Endothelial cell of umbilical vein (primary cell): Measurements from ENCODE around the gene BRI3.

Experiments
- GATA2 ChIP-seq: IDR thresholded peaks from 2 replicates; pipeline ENCODE4 v1.7.0; 2011; ENCODE audit warnings: low read depth, mild to moderate bottlenecking, moderate library complexity, mixed read lengths, low read length; ENCODE audit not compliant: insufficient read length, insufficient read depth
- JUN ChIP-seq: IDR thresholded peaks from 2 replicates; pipeline ENCODE4 v1.6.1; 2011; ENCODE audit warnings: borderline replicate concordance, low read depth; ENCODE audit not compliant: insufficient read length, insufficient read depth
- POLR2A ChIP-seq: IDR thresholded peaks from 2 replicates; pipeline ENCODE4 v1.6.1; 2012; ENCODE audit warnings: low read depth, mild to moderate bottlenecking, control low read depth, low read length
- POLR2AphosphoS5 ChIP-seq: IDR thresholded peaks from 2 replicates; pipeline ENCODE4 v1.6.1; 2012; ENCODE audit warnings: low read depth, mild to moderate bottlenecking, control low read depth, low read length, moderate library complexity; ENCODE audit not compliant: insufficient read depth
- TF ChIP-seq, protein P1 (sequence below), 2 donors: IDR thresholded peaks; 1 replicate in 1 of 2; 2 replicates in 1 of 2; pipeline ENCODE4 v1.5.1; 2011; ENCODE audit warnings: low read length in 2 of 2, mild to moderate bottlenecking in 2 of 2, moderate library complexity in 2 of 2, control low read depth in 1 of 2, inconsistent platforms in 1 of 2, low read depth in 1 of 2; ENCODE audit not compliant: insufficient read depth in 1 of 2; ENCODE audit errors: extremely low read depth in 1 of 2
- TF ChIP-seq, protein P2 (sequence below): IDR thresholded peaks from 2 replicates; pipeline ENCODE4 v1.6.1; 2011; ENCODE audit not compliant: insufficient read depth, insufficient read length

DNA sequence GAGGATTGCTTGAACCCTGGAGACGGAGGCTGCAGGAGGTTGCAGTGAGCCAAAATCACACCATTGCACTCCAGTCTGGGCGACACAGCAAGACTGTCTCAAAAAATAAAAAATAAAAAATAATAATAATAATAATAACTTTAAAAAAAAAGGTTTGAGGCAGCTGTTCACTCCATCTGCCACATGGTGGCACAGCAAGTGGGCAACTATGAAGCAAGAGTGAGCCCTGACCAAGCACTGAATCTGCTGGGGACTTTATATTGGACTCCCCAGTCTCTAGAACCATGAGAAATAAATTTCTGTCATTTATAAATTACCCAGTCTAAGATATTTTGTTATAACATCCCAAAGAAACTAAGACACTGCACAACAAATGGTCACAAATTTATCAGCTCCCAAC lies 14.6 kb upstream of the BRI3 start:
- TF ChIP-seq, protein P1, sequence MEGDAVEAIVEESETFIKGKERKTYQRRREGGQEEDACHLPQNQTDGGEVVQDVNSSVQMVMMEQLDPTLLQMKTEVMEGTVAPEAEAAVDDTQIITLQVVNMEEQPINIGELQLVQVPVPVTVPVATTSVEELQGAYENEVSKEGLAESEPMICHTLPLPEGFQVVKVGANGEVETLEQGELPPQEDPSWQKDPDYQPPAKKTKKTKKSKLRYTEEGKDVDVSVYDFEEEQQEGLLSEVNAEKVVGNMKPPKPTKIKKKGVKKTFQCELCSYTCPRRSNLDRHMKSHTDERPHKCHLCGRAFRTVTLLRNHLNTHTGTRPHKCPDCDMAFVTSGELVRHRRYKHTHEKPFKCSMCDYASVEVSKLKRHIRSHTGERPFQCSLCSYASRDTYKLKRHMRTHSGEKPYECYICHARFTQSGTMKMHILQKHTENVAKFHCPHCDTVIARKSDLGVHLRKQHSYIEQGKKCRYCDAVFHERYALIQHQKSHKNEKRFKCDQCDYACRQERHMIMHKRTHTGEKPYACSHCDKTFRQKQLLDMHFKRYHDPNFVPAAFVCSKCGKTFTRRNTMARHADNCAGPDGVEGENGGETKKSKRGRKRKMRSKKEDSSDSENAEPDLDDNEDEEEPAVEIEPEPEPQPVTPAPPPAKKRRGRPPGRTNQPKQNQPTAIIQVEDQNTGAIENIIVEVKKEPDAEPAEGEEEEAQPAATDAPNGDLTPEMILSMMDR (IDR thresholded peaks at IDR 0.05; ENCODE audit: extremely low read depth in 1 of 2, insufficient read depth in 1 of 2, low read depth in 1 of 2, low read length in 2 of 2): peak in 1 of 2 donors; percentile 43
- TF ChIP-seq POLR2AphosphoS5 (no peak), POLR2A (no peak), JUN (no peak), GATA2 (no peak)
- TF ChIP-seq, protein P2, sequence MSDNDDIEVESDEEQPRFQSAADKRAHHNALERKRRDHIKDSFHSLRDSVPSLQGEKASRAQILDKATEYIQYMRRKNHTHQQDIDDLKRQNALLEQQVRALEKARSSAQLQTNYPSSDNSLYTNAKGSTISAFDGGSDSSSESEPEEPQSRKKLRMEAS: no peak
